Daoy (cell line): ENCODE results near the gene GSTM2. TPM values are rescaled to one million over a fixed set of nuclear protein-coding genes. Genes with fewer than 3 reads are reported as not detected.

ENCODE experiments used
- DNase-seq: peaks from one replicate; pipeline ENCODE4 v3.0.0-alpha.2; 2015; ENCODE audit warnings: low read depth
- total RNA-seq: library from RNA; depleted of rRNA; stranded (reverse); fragments of >200 nt; shearing (Covaris generic); gene quantifications from 2 replicates; pipeline ENCODE4 v1.2.3, GENCODE V29; 2014

Gene GSTM2
- total RNA-seq, 1 experiment from 2014 or later = 1.0 TPM

DNA sequence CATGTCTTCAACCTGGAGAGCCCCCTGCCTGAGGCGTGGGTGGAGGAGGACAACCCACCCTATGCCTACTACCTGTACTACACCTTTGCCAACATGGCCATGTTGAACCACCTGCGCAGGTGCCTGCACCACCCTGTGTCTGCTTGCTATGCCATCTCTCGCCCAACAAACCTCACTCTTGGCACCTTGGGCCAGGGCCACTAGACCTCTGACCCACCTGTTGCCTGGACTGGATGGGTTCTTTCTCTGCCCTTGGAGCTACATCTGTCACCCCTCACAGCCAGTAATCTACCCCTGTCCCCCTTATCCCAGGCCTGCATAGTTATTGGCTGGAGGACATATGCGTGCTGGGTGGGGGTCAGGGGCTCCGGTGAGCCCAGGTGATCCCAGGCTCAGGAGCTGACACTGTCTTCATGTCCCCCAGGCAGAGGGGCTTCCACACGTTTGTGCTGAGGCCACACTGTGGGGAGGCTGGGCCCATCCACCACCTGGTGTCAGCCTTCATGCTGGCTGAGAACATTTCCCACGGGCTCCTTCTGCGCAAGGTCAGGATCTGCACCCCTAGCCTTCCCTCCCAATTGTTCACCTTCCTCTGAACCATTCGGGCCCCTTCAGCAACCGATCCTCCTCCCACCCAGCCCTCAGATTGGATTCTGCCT, 38.4 kb upstream of the GSTM2 start:
- no peak for DNase-seq

DNA sequence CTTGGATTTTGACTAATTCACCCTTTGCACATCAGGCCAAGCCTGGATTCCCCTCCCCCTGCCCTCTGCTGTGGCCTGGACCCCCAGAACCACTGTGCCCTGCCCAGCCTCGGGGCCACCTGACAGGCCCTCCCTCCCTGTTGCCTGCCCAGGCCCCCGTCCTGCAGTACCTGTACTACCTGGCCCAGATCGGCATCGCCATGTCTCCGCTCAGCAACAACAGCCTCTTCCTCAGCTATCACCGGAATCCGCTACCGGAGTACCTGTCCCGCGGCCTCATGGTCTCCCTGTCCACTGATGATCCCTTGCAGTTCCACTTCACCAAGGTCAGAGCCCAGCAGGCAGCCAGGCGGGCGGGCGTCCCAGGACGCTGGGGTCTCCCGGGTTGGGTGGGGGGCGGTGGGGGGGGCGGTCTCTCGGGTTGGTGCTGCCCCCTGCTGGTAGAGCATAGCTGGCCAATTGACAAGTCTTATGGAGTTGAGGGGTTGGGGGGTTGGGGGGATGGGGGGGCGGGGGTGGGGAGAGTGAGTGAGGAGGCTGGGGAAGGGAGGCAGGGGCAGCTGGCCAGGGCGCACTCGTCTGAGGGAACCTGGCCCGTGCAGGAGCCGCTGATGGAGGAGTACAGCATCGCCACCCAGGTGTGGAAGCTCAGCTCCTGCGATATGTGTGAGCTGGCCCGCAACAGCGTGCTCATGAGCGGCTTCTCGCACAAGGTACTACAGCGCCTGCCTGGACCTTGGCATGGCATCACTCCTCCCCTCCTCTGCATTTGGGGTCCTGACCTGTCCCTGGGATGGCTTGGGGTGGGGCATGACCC, 37.6 kb upstream of the GSTM2 start:
- DNase-seq = no peak

DNA sequence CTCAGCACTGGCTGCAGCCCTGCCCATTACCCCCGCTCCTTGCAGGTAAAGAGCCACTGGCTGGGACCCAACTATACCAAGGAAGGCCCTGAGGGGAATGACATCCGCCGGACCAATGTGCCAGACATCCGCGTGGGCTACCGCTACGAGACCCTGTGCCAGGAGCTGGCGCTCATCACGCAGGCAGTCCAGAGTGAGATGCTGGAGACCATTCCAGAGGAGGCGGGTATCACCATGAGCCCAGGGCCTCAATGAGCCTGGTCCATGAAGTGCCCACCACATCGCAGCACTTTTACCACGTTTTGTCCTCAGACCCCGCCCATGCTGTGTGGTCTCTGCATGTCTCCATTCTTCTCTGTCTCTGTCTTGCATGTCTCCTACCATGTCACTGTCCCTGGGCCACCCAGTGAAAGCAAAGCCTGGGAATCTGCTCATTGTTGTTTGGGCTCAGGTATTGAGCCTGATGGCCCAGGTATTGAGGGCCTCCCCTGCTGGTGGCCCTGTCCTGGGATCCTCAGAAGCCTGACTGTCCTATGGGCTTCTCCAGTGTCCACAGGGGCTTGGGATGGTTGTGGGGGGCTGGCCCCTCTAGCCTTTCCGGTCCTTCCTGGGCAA, 36.9 kb upstream of the GSTM2 start:
- DNase-seq = no peak

DNA sequence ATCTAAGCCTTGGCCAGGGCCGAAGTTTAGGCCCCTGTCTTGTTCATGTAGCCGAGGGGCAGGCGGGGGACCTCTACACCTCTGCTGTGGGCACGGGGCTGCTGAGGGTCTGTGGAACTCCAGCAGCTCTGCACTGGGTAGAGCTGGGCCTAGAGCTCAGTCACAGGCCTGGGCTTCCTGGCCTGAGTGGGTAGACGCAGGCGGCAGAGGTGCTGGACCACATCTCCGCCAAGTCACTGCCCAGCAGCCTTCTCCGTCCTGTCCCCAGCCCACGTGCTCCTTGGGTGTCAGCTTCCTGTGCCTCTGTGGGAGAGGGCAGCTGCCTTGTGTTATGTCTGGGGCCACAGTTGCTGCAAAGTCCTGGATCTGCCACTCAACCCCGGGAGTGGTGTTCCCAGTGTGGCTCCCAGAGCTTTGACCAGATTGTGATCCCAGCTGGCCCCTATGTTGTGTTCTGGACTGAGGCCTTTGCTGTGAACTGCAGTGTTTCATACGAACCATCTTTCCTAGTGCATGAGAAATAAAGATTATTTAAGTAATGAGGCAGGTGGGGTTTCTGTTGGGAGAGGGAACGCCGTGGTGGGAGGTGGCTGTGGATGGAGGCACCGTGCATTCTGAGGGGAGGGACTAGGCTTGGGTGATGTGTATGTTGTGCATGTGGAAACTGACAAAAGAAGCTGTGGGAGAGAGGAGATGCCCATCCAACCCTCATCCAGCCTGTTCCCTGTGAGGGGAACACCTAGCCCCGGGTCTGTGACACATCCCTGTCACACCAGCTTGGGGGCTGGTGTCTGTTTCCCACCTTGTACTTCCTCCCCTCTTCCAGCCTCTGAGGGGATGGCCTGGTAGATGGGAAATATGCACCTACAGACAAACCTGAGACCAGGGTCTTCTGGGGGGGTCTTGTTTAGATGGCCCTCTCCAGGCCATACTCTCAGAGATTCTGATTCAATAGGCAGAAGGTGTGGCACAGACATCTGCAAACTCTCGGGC, 36.0 kb upstream of the GSTM2 start:
- no peak for DNase-seq

DNA sequence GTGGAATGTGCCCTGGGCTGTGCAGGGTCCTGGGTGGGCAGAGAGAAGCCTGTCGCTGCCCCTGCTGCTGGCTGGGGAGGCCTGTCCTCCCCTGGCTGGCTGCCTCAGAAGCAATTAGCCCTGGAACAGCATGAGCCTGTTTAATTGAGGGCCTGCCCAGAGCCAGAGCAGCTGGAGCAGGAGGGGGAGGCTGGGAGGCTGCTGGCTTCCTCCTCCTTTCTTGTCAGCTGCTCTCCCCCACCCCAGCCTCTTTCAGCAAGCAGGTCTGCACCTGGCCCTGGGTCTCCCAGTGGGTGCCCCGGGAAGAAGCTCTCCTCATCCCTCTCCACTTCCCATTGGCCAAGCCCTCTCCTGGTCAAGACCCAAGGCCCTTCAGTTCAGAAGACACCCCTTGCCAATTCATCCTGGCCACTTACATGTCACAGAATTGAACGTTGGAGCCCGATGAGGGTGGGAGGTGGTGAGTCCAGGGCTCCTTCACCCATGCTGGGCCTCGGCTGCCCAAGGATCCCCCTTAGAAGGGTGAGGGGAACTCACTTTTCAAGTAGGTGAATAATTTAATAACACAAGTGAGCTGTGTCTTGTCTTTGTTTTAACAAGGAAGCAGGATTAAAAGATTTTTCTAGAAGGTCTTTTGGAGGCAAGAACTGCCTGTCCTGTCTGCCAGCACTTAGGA, 35.0 kb upstream of the GSTM2 start:
- no peak for DNase-seq

DNA sequence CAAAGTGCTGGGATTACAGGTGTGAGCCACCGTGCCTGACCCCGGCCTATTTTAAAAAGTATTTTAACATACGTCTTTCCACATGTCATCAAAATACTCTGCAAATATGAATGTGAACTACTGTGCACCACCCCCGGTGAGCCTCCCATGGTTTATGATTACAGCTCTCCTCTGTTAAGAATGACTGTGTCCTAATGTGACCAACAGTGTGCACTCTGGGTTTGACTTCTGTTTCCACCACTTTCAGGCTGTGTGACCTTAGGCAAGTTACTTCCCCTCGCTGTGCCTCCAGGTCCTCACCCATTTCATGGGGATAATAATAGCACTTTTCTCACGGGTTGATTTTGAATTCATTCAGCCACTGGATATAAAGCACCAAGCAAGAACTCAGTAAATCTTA, 33.6 kb upstream of the GSTM2 start:
- DNase-seq = no peak

DNA sequence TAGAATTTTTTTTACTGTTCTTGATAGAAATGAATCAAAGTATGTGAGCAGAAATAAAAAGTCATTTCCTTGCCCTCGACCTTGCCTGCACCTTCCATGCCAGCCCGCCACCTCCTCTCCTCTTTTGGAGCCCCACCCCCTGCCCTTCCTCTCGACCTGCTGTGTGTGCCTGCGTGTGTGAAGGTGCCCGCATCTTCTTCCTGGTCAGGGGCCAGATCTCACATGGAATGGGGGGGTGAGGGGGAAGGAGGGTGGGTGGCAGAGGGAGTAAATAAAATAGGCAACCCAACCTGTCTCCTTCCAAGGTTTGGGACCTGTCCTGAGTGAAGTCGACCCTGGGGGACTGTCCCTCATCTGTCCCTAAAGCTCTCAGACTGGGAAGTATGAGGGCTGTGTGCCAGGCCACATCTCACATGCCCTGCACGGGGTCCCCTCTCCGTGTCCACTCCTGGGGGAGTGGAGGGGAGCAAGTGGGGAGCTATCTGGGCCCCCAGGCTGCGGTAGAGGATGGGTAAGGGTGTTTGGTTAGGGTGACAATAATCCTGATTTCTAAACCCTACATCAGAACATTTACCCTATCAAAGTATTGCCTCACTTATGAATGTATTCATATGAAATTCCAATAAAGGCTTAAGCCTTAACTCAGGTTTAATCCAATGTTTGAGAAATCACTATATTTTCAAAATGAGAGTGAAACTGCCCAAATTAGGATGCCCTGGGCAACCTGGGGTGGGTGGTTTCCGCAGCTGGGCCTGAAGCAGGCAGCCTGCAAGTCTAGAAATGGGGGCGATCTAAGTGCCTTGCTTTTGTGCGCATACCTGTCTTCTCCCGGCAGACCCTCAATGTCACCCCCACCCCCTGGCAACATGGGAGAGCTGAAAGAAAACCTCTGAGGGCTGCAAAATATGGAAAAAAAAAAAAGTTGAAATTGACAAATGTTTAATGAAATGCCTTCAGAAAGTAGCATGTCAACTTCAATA, 32.8 kb upstream of the GSTM2 start:
- no peak for DNase-seq

DNA sequence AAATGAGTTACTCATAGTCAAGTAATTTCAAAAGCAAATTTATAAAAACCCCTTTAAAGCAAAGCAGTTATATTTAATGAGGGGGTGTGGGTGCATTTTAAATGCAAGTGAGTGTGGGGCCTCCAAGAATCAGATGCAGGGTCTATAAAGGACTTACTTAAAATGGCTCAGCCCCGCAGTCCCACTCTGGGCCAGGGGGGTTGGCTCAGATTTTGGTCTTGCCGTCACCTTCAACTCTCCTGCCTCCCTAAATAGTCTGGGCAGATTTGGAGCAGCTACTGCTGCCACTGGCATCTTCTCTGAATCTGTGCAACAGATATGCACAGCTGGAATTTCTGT, 32.0 kb upstream of the GSTM2 start:
- DNase-seq = no peak

DNA sequence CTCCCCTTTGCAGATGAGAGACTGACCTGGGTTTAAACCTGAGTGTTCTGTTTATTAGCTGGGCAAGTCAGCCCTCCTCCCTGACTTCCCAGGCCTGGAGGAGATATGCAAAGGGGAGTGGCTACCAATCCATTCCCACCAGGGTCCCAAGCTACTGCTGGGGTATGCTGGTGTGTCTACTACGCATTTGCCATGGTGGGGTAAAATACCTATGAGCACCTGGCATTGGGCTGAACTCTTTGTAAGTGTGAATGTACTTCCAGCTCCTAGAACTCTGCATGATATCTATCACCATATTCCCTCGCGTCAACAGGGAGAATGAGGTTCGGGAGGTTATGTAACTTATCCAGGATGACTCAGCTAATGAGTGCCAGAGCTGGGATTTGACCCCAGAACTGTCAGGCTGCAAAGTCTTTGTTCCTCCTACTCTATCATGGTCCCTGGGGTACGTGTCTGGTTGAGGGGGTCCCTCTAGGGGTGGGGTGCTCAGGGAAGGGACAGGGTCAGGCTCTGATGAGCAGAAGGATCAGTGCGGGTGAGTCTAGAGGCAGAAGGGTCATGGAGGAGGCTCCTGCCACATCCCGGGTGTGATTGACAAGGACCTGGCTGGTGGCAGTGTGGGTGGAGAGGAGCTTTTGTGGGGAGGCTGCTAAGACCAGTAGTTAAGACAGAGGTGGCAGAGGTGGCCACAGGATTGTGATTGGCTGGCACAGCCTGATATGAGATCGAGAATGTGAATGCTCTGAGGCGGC, 31.5 kb upstream of the GSTM2 start:
- DNase-seq = peak; percentile 68

DNA sequence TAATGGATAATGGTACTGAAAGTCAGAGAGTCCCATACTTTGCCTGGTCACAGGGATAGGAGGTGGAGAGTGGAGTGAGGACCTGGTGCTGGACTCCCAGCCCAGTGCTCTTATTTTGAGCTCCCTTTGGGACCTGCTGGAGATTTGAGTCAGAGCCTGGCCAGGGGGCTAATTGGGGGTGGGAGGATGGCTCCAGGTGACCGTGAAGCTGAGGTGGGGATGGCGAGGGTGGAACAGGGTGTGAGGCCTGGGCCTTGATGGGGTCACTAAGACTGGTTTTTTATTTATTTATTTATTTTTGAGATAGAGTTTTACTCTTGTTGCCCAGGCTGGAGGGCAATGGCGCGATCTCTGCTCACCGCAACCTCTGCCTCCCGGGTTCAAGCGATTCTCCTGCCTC, 30.4 kb upstream of the GSTM2 start:
- no peak for DNase-seq

DNA sequence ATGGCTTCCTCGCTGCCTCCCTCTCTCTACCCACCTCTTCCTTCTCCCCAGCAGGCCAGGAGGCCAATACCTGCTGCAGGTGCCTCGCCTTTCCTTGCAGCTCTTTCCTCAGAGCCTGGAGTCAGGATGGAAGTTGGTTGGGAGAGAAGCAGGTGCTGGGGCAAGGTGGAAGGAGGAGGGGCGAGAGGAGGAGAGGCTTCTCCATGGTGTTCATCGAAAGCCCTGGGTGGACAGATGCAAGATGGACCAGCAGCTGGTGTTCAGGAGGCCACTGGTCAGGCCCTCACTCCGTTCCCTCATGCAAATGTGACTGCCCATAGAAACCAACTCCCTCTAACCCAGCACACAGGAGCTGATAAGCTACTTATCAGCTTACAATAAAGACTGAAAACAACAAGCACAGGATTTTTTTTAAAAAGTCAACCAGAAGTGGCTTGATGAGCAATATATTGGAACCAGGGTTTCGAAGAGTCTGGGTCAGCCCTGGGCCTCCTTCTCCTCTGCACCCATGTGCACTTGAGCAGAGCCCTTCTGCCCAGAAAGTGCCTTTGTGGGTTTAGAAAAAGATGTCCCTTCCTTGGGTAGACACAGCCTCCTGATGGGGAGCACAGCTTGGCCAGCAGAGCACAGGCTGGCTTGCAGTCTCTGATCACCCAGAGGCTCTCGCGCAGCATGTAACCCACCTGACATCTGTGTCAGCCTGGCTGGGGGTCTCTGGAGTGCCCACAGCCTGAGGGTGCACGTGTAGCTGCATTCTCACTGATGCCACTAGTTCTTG, 28.6 kb upstream of the GSTM2 start:
- DNase-seq = no peak

DNA sequence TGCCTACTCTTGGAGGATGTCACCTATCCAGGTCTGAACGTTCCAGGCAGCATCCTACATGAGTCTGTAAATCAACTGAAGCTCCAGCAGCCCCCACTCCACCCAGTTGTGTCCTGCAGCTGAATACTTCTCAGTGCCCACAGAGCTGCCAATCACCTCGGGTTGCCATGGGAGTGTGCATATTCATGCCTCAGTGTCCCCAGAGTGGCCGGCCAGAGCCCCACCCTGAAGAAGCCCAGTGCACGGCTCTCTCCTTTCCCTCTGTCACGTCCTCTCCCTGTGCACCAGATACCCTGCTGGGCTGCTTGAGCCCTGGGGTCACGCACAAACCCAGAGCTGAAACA, 28.0 kb upstream of the GSTM2 start:
- no peak for DNase-seq

DNA sequence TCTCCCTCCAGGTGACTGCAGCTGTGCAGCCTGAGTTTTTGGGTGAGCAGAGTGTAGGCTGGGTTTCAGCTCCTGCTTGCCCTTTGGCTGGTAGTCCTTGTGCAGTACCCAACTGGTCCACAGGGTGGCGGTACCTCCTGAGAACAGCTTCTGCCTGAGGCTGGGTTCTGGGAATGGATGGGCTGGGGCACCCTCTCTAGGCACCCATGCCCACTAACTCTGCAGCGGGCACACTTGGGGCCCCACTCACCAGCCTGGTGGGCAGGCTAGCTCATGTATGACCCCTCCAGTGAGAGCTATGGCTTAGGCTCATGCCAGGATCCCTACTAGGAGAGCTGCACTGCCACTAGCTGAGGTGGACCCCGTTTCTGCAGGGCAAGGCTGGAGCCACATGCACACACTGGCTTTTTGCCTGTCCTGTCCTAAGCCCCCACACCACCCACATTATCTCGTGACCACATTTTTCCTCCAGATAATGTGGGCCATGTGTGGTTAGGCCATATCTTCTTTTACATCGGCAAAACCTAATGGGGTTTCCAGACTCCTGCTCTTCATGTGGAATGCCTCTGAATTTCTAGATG, 27.5 kb upstream of the GSTM2 start:
- DNase-seq = peak; percentile 79

DNA sequence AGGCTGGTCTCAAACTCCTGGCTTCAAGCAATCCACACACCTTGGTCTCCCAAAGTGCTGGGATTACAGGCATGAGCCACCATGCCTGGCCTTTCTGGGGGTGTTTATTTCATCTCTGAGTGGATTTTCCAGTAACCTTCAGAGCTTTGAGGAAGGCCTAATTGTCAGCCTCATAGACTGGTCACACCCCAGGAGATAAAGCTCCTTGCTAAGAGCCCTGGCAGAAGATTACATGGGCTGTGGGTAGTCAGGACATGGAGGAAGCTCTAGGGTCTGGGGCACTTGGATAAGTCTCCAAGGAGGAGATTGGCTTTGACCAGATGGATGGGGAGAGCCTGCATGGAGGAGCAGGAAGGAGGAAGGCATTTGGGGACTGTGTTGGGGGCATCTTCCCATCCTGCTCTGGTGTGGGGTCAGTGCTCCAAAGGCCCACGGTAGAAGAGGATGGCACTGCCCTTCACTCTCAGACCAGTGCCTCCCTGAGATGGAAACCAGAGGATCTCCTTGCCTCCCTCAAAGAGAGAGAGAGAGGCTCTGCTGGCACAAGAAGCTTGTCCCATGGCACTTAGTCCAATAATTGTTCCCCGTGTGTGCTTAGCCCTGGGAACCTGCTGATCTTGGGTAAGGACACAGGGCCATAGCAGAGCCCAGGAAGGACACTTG, 26.6 kb upstream of the GSTM2 start:
- no peak for DNase-seq

DNA sequence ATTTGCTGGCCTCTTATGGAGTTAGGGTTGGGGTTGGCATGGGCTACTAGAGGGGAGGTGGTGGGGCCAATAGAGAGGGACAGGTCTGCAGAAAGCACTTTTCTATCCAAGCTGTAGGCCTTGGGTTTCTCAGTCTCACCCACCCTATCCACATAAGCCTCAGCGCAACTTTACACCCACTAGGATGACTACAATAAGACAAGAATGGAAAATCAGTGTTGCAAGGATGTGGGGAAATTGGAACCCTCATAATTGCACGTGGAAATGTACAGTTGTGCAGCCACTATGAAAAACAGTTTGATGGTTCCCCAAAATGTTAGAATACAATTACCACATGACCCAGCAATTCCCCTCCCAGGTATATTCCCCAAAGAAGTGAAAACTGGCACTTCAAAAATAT, 26.0 kb upstream of the GSTM2 start:
- no peak for DNase-seq

DNA sequence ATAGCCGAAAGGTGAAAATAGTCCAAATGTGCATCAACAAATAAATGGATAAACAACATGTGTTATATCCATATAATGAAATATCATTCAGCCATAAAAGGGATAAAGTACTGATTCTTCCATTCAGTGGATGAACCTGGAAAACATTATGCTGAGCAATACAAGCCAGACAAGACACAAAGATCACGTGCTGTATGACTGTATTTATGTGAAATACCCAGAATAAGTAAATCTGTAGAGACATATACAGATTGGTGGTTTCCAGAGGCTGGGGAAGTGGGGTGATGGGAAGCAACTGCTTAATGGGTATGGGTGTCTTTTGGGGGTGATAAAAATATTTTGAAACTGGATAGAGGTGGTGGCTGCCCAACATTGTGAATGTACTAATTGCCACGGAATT, 25.2 kb upstream of the GSTM2 start:
- DNase-seq = no peak

DNA sequence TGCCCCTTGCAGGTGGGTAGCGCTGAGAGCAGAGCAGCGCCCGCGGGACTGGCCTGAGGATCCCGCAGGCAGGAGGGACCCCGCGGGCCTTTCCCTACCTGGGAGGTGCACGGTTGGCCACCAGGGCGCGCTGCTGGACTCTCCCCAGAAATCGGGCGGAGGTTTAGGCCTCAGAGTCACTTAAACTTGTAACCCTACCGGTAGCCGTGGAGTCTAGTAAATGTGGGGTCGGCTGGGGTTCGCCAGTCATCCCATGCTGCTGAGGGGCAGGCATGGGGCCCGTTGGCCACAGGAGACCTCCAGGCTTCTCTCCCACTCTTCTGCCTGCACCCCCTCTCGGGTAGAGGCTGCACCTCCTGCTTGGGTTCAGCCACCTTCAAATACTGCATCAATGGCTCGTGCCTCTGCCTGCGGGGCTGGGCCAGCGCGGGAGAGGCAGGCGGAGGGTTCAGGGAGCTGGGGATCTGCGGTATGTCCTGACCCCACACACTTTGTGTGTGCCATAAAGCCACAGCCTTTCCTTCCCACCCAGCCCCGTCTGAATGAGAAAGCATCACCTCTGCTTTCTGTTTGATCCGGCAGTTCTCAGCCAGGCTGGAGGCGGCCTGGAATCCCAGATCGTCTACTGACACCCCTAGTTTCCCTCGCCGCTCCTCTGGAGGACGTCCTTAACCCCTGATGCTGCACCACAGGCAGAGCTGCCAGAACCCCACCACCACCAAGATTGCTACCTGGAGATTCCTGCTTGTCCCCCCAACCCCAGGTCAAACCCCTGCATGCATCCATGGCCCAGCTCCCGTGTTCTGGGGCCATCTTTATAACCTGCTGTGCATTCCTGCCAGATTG, 24.2 kb upstream of the GSTM2 start:
- DNase-seq = peak; percentile 89
